HG03442 (cell line): ENCODE data around the gene PNLDC1.
A peak's percentile ranks its signal among the peaks of the same experiment; 100 is the strongest.
"Not testable (repeated sequence)": the region's sequence is repeated elsewhere in the genome, so short reads cannot be mapped to it uniquely, and the experiment has no call there.

Experiments
- ATAC-seq: cut with Tn5 transposase; IDR thresholded peaks from one replicate; pipeline ENCODE4 v1.9.1; 2021; ENCODE audit warnings: mild to moderate bottlenecking, moderate library complexity; ENCODE audit not compliant: unreplicated experiment

PNLDC1 gene

GRCh38 chr6:159817951-159818739 is 18.1 kb downstream of the PNLDC1 start:
- ATAC-seq = no peak

GRCh38 chr6:159819098-159819497 is 19.0 kb downstream of the PNLDC1 start:
- ATAC-seq = no peak

- no peak for ATAC-seq
These were observed 20.0 kb downstream of the PNLDC1 start for GRCh38 chr6:159819932-159820640.

- no peak for ATAC-seq
These were observed 21.0 kb downstream of the PNLDC1 start for GRCh38 chr6:159821122-159821521.

GRCh38 chr6:159821726-159822125 is 21.6 kb downstream of the PNLDC1 start:
- no peak for ATAC-seq

GRCh38 chr6:159823953-159824352 is 23.9 kb downstream of the PNLDC1 start:
- no peak for ATAC-seq

GRCh38 chr6:159824690-159825089 is 24.6 kb downstream of the PNLDC1 start:
- not testable (repeated sequence) for ATAC-seq

GRCh38 chr6:159826004-159826403 is 25.9 kb downstream of the PNLDC1 start:
- no peak for ATAC-seq

GRCh38 chr6:159826968-159827647 is 27.0 kb downstream of the PNLDC1 start:
- ATAC-seq = no peak

- no peak for ATAC-seq
These were observed 28.0 kb downstream of the PNLDC1 start for GRCh38 chr6:159828074-159828473.

GRCh38 chr6:159829526-159829925 is 29.4 kb downstream of the PNLDC1 start:
- ATAC-seq = peak; percentile 51

GRCh38 chr6:159830501-159831372 is 30.7 kb downstream of the PNLDC1 start:
- no peak for ATAC-seq

- ATAC-seq = no peak
These were observed 31.2 kb downstream of the PNLDC1 start for GRCh38 chr6:159831373-159831679.

- ATAC-seq = no peak
These were observed 32.9 kb downstream of the PNLDC1 start for GRCh38 chr6:159832946-159833345.

GRCh38 chr6:159833556-159833955 is 33.5 kb downstream of the PNLDC1 start:
- ATAC-seq = no peak

GRCh38 chr6:159833997-159834603 is 34.0 kb downstream of the PNLDC1 start:
- ATAC-seq = no peak

- no peak for ATAC-seq
These were observed 36.8 kb downstream of the PNLDC1 start for GRCh38 chr6:159836718-159837490.

GRCh38 chr6:159837511-159837910 is 37.4 kb downstream of the PNLDC1 start:
- ATAC-seq = no peak

GRCh38 chr6:159838020-159838744 is 38.1 kb downstream of the PNLDC1 start:
- ATAC-seq = no peak
